Central memory CD4-positive, alpha-beta T cell (primary cell): Measurements from ENCODE around the gene KDM6A.
"Not testable (repeated sequence)": the region's sequence is repeated elsewhere in the genome, so short reads cannot be mapped to it uniquely, and the experiment has no call there.

Experiments used
- DNase-seq: peaks from one replicate; pipeline ENCODE4 v3.0.0; 2022

KDM6A gene

DNA sequence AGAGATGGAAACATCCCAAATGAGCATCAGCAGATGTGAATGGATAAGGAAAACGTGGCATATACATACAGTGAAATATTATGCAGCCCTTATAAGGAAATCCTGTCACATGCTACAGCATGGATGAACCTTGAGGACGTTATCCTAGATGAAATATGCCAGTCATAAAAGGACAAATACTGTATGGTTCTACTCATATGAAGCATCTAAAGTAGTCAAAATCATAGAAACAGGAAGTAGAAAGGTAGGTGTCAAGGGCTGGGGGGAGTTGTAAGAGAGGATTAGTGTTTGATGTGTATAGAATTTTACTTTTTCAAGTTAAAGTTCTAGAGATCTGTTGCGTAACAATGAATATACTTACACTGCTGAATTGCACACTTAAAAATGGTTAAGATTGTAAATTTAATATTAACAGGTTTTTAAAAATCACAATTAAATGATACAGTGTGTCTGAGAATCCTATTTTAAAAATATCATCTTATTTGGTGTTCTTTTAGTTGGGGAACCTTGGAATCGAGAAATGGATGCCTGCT, 58.5 kb downstream of the KDM6A start:
- no peak for DNase-seq

DNA sequence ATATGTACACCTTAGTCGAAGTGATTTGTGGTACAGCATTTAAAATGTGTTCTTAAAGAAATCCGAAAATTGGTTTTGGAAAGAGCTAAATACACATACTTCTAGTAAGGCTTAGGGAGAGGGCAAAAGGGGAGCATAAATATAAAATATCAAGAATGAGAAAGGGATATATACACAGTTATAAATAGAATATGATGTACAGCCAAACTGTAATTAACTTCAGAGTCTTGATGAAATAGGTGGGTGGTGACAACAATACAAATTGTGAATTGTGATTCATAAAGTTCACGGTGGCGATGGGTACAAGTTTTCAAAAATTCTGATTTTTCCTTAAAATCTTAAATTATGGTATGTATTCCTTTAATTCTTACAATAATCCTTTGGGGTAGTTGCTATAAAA, 62.2 kb downstream of the KDM6A start:
- DNase-seq: no peak

DNA sequence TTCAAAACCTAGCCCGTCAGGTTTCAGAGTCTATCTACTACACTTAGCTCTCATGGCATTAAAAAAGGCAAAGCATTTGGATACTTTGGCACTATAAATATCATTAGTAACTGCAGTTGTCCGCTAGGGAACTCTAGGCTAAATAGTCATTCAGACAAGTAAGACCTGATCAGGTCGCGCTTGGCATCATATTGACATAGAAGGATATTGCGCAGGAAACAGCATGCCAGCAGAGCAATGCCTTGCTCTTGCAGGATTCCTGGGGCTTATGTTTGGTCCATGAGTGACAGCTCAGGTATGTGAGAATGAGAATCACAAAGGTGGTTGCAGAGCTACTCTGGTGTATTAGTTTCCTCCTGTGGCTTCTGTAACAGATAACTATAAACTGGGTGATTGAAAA, 62.7 kb downstream of the KDM6A start:
- DNase-seq: no peak

DNA sequence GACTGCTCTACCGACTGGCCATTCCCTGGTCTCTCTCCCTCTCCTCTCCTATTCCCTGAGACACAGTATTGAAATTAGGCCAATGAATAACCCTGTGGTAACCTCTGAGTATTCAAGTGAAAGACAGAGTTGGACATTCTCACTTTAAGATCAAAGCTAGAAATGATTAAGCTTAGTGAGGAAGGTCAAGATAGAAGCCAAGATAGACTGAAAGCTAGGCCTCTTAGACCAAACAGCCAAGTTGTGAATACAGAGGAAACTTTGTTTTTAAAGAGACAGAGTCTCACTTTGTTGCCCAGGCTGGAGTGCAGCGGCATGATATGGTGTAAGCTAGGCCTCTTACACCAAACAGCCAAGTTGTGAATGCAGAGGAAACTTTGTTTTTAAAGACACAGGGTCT, 64.6 kb downstream of the KDM6A start:
- DNase-seq: no peak

DNA sequence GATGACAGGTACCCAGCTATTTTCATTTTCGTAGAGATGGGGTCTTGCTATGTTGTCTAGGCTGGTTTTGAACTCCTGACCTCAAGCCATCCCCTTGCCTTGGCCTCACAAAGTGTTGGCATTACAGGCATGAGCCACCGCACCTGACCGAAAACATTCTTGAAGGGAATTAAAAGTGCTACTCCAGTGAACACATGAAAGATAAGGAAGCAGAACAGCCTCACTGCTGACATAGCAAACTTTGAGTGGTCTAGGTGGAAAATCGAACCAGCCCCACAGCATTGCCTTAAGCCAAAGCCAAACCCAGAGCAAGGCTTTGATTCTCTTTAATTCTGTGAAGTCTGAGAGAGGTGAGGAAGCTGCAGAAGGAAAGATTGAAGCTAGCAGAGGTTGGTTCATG, 65.1 kb downstream of the KDM6A start:
- DNase-seq: no peak

DNA sequence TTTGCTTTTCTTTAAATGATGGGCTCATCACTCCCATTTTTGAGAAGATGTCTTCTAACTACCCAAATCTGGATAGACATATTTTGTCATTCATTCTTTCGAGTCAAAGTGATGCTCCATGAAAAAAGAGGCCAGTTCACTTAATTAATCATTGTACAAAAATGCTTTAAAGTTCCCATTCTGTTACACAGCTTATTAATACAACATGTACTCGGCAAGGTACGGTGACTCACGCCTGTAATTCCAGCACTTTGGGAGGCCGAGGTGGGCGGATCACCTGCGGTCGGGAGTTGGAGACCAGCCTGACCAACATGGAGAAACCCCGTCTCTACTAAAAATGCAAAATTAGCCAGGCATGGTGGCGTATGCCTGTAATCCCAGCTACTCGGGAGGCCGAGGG, 67.6 kb downstream of the KDM6A start:
- not testable (repeated sequence) for DNase-seq

DNA sequence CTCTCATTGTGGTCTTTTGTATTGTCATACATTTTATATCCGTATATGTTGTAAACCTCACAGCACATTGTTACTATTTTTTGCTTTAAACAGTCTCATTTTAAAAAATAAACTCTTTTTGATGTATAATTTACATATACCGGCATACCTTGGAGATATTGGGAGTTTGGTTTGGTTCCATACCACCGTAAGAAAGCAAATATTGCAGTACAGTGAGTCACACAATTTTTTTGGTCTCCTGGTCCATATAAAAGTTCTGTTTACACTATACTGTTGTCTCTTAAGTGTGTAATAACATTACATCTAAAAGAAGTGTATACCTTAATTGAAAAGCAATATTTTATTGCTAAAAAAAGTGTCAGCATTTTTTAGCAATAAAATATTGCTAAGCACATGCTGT, 70.0 kb downstream of the KDM6A start:
- DNase-seq: no peak

DNA sequence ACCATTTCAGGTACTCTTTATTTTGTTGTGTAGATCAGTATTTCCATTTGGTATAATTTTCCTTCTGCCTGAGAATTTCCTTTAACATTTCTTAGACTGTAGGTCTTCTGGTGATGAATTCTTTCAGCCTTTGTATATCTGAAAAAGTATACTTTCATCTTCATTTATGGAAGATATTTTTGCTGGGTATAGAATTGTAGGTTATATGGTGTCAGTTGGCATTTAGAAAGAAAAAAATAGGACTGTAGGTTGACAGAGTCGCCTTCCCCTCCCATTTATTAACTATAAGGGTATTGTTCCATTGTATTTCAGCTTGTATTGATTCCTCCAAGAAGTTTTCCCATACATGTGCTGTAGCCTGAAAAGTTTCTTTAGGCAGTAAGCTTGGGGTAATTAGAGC, 71.9 kb downstream of the KDM6A start:
- no peak for DNase-seq

DNA sequence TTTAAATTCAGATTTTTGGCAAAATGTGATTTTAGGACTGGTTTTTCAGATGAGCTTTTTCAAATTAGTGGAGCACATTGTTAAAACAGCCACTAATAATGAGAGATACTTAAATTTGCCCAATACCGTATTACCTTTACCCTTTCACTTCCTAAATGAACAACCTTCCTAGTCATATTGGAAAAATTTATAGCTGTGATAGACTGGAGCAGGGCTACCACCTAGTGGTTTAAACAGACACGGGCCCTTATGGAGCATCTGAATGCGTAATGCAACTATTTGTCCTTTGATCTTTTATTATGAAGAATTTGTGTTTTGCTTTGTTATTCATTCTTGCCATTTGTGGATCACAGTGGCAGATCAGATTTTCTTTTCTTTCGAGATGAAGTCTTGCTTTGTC, 72.7 kb downstream of the KDM6A start:
- DNase-seq: no peak

DNA sequence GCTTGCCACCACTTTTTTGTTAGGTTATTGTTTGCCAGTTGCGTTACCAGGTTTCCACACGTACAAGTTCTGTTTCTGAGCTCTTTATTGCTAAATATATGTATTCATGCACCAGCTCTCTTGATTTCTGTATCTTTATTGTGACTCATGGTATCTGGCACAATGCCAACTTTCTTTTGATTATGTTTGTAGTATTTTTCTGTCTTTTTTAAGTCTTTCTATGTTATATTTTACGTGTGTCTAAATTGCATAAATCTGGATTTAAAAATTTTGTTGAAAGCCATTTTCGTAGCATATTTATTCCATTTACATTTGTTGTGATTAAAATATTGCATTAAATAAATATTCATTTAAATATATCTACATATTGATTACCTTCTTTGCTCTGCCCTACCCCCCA, 73.8 kb downstream of the KDM6A start:
- DNase-seq: no peak

DNA sequence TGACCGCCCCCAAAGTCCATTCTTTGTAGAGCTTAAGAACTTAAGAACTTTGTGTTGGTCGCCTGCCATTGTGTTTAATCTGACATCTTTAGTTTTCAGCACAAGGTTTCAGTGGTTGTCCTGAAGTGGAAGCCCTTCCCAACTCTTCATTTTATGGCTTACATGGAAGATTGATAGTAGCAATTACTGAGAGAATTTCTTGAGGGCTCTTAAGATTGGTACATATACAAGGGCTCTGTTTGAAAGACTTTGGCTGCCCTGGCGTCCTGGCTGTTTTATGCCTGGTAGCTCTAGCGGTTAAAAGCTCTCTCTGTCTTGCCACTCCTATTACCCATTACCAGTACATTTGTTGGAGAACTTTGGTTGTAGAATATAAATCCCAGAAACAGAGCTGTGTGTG, 75.0 kb downstream of the KDM6A start:
- no peak for DNase-seq

DNA sequence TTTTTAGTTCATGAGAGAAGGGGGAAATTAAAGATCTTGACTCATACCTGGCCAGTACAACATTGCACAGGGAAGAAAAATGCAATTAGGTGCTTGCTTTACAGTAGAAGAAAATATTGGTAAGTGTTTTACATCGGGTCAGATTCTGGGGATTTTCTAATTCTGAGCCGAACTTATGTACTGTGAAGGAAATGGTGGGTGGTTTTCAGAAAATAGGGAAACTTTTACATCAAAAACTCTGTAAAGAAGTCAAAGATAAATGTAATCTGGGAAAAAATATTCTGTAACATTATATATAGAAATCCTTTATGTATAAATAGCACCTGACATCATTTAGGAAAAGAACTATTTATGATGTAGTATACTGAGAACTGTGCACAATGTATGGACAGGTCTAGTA, 75.4 kb downstream of the KDM6A start:
- DNase-seq: no peak

DNA sequence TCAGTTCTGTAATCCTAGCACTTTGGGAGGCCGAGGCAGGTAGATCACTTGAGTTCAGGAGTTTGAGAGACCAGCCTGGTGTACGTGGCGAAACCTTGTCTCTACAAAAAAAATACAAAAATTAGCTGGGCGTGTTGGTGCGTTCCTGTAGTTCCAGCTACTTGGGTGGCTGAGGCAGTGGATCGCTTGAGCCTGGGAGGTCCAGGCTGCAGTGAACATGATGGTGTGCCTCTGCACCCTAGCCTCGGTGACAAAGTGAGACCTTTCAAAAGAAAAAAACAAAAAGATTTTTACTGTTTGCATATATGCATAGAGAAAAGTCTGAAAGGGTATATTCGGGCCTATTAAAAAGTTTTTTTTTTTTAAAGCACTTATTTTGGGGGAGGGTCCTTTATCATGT, 76.1 kb downstream of the KDM6A start:
- DNase-seq: no peak

DNA sequence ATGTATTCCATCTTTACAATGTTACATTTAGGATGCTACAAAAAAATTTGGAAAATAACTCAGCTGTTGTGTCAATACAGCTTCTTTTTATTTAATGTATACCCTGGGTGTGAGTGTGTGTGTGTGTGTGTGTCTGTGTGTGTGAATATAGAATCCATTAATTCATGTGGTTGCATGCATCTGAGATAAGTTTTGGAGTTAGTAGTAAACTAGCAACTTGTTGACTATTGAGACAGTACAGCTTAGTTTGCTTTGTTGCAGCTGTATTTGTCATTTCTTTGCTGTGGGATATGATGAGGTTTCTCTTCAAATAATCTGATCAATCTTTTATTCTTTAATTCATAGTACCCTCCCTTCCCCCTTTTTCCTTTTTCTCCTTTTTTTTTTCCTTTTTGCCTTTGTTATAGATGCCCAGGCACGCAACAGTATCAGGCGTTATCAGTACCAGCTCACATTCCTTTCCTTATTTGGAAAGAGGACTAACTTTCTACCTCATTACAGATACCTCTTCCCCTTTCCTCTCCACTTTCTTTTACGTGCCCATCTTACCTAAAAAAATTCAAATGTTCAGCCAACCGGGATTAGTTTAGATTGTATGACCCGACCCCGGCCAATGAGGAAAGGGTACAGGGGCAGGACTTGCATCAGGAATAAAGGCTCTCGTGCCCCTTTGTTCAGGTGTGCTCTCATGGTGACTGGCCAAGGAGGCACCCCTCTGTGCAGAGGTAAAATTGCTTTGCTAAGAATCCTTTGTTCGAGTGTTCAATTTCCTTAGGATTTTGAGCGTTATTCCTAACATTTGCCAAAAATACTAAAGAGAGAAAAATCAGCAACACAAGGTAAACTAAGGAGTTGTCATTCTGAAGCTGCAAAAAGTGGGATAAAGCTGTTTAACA, 77.7 kb downstream of the KDM6A start:
- DNase-seq: not testable (repeated sequence)

DNA sequence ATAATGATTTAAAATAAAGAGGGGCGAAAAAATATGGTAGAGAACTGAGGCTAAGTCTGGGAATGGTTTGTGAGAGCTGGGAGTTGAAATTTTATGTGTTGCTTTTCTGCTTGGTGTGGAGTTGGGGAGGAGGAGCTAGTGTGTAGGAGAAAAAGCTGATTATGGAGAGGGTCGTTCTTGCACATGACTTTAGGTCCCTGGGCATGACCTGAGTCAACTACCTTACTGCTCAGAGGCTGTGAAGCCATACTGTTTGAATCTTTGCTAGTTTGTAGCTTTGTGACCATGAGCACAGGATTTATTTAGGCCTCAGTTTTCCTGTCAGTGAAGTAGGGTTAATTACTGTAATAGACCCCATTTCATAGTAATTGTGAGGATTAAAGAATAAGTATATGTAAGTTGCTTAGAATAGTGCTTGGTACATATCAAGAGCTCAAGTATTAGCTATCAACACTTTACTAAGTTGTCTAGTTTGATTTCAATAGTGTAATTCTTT, 78.6 kb downstream of the KDM6A start:
- no peak for DNase-seq

DNA sequence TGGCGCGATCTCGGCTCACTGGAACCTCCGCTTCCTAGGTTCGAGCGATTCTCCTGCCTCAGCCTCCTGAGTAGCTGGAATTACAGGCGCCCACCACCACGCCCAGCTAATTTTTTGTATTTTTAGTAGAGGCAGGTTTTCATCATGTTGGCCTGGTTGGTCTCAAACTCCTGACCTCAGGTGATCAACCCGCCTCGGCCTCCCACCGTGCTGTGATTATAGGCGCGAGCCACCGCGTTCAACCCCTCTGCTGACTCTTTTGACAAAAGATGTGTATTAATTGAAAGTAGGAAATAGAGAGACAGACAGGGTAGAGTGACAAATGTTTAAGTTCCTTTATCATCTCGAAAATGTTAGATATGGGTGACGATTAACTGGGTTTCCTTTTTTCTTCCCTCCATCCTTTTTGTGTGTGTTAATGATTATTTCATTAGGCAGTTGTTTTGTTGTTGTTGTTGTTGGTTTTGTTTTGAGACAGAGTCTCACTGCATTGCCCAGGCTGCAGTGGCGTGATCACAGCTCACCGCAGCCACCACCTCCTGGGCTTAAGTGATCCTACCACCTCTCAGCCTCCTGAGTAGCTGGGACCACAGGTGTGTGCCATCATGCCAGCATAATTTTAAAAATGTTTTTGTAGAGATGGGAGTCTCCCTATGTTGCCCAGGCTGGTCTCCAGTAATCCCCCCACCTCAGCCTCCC, 79.5 kb downstream of the KDM6A start:
- DNase-seq: no peak

DNA sequence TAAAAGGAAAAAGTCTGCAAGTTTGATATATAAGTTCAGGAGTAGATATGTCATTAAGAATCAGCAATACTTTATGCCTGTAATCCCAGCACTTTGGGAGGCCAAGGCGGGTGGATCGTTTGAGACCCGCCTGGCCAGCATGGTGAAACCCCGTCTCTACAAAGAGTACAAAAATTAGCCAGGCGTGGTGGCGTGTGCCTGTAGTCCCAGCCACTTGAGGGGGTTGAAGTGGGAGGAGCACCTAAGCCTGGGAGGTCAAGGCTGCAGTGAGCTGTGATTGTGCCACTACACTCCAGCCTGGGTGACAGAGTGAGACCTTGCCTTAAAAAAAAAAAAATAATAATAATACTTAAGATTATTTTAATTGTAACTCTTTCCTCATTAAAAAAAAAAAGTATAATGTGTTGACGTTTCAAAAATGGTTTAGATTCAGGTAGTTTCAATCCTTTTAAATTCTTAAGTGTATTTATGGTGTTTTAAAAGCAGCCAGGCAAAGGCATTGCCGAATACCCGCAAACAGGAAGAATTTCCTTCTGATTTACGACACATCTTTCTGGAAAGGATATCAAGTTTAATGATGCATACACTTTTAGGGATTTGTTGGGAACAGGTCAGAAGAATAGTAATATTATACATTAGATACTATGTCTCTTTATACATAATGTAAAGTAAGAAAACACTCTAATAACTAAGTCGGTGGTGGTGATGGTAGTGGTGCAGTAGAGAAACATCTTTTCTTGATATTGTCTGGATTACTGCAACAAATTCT, 80.9 kb downstream of the KDM6A start:
- DNase-seq: no peak

DNA sequence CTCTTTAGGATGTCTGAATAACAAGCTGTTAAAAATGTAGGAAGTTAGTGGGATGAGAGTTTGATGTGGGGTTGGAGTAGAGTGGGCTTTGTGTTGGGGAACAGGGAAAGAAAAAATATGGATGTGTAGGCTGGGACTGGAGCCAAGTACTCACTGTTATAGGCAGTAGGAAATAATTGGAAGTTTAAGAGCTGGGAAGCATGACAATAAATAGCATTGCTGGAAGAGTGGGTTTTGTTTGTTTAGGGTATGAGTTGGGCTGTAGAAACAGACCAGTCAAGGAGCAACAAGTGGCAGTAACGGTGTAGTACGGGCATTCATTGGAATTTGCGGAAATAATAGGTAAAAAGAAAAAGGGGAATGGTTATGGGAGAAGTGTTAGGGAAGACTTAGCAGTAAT, 81.6 kb downstream of the KDM6A start:
- DNase-seq: no peak

DNA sequence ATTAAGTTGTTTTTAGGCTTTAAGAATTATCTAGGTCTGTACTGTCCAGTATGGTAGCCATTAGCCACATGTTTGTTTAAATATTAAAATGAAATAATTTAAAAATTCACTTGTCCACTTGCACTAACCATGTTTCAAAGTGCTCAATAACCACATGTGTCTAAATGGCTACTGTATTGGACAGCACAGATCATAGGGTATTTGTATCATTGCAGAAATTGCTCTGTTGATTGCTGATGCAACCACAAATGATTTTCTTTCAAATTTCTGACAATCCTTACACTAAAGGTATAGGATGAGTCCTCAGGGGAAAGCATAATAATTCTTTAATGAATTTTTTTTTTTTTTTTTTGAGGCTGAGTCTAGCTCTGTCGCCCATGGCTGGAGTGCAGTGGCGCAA, 84.9 kb downstream of the KDM6A start:
- DNase-seq: no peak

DNA sequence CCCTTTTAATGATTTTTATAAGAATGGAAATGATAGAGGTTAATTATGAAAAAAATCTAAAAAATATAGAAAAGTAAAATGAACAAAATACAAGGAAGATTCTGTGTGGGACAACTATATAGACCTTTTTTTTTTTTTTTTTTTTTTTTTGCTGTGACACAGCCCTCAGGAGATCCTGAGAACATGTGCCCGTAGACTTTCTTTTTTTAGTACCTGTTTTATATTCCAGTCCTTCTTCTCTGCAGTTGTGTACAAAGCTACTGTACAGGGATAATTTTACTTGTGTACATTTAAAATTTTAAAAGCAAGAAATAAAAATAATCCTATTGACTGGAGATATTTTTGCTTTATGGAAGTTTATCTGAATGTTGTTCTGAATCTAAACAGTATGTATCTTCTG, 85.5 kb downstream of the KDM6A start:
- no peak for DNase-seq

DNA sequence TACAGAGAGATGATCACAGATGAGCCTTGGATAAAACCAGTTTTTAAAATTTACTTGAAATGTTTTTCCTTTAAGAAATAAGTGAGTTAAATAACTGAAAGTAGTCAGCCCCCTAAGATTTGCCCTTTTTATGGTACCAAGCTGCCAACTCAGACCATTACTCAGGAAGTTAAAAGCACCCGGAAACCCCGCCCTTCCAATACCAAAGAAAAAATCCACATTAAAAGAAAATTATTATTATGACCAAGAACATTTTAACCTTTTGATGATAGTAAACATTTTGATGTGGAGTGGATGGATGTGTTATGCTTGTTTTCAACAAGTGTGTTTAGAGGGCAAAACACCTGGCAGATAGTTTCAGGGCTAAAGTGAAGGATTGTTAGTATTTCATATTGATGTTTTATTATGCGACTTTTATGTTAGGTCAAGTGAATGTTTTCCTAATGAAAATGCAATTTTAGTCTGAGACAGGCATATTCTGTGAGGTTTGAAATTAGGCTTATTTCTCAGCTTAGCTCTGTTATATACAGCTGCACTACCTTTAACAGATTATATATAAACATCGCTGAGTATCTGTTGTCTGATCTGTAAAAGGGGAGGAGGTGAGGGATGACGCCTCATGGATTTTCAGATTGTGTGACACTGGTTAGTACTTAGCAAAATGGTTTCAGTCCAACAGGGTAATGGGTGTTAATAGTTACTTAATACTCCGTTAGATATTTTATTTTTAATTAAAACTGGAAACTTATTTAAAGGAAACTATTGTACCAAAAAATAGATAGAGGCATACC, 89.0 kb downstream of the KDM6A start:
- DNase-seq: peak; percentile 27

DNA sequence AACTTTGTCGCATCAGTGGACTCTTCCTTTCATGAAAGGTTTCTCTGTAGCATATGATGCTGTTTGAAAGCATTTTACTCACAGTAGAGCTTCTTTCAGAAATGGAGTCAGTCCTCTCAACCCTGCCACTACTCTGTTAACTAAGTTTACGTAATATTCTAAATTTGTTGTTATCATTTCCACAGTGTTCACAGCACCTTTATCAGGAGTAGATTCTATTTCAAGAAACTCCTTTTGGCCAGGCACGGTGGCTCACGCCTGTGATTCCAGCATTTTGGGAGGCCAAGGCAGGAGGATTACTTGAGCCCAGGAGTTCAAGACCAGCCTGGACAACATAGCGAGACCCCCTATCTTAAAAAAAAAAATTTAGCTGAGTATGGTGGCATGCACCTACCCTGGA, 90.0 kb downstream of the KDM6A start:
- DNase-seq: no peak
